ENCODE measurements around the gene EPS15.
"Not testable (repeated sequence)": the region's sequence is repeated elsewhere in the genome, so short reads cannot be mapped to it uniquely, and the experiment has no call there.

Gene EPS15

DNA sequence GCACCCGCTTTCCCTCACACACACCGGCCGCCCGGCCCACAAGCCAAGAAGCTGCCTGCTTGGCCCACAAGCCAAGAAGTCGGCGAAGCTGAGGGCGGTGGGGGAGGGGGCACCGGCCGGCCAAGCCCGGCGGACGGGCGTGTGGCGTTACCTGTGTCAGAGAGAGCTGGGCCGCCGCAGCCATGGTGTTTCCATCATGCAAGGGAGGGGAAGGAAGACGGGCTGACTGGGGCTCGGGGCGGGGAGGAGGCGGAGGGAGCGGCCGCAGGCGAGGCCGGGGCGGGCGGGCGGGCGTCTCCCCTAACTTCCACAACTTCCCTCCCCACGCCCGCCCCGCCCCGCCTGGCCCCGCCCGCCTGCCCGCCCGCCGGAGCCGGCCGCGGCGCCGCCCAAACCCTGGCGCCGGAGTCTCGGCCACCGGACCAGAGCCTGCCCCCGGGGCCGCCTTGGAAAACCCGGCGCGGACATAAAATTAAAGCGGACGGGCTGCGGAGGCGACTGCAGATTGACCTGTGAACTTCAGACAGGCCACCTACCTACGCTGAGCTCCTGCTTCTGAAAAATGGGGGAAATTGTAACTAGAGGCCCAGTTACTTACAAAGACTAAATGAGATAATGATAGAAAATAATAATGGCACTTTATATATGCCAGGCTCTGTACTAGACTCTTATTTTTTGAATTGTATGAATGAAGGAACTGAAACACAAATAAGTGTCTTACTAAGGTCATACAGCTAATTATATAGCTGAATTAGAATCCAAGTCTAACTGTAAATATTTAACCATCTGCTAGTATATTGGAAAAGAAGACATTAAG, at the start of gene EPS15:
TSS of gene EPS15 (minus strand) at position 219 of the 817 bp plus-strand sequence. CDS start at position 184, 35 bp downstream.
- H3K9ac ChIP-seq: peak within 1 kb of the TSS; percentile 93 to 98 (median 97)
- H3K36me3 ChIP-seq: no peaks in the 10 kb centered on the region
- peak within 1 kb of the TSS; percentile 91 to 97 (median 95) for H3K27ac ChIP-seq
- H4K20me1 ChIP-seq: peaks cover 10 to 43% (median 32%) of the 10 kb centered on the region in 11 experiments
- TF ChIP-seq Cebpa-rat (IDR thresholded peaks at IDR 0.05): no peak
- H3K27me3 ChIP-seq: no peaks in the 10 kb centered on the region
- H3K4me2 ChIP-seq: peak within 1 kb of the TSS; percentile 87 to 98 (median 92)
- H3K9me3 ChIP-seq (replicated peaks in 1 of 11): no peaks in the 10 kb centered on the region
- peaks cover 30 to 44% (median 38%) of the 10 kb centered on the region in 10 experiments for H3K4me1 ChIP-seq
- peak within 1 kb of the TSS; percentile 92 to 100 (median 98) for H3K4me3 ChIP-seq

DNA sequence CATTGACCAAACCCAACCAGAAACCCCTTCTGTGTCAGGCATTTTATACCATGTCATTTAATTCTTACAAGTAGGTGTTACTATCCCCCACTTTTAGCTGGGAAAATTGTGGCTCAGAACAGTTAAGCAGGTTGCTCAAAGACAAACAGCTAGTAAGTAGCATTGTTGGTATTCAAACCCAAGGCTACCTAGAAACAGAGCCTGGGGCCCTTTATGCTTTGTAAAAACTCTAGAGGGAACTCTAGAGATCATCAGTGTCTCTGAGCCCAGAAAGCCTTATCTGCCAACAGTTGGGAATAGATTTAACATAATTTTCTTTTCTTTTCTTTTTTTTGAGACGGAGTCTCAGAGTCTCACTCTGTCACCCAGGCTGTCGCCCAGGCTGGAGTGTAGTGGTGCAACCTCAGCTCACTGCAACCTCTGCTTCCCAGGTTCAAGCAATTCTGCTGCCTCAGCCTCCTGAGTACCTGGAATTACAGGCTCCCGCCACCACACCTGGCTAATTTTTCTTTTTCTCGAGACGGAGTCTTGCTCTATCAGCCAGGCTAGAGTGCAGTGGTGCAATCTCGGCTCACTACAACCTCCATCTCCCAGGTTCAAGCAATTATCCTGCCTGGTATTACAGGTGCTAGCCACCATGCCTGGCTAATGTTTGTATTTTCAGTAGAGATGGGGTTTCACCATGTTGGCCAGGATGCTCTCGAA, 49.3 kb upstream of the EPS15 start:
- Histone ChIP-seq H3K4me1 (peaks cover 50 to 72% (median 55%) of the 10 kb centered on the region in 10 experiments), H3K27ac (peak overlapping the region; percentile 14 to 87 (median 72); a peak in 21 of 22 replicates)

DNA sequence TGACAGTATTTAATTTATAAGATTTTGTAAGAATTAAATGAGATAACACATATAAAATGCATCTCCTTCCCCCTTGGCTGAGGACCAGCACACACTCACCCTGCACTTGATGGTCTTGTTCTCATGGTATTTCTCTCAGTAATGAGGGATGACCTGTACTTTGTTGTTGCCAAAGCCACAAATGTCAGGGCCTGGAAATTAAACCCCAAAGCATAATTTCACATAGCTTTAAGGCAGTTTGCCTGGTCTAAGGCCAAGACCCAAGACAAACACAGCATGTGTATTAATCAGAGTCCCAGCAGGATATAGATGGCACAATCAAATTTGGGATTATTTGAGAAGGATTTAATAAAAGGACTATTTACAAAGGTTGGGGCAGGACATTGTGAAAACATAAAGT, 48.6 kb upstream of the EPS15 start:
- no peak for TF ChIP-seq Cebpa-rat (IDR thresholded peaks at IDR 0.05)
- Histone ChIP-seq H3K4me2 (peak overlapping the region in 8 of 11 experiments; percentile 63 to 94 (median 86); a peak in 8 of 22 replicates), H3K27ac (peak overlapping the region in 4 of 11 experiments; percentile 79 to 87 (median 82); a peak in 4 of 22 replicates), H3K27me3 (no peaks in the 10 kb centered on the region), H4K20me1 (no peaks in the 10 kb centered on the region), H3K9ac (no peak overlapping the region), H3K4me1 (peaks cover 49 to 75% (median 54%) of the 10 kb centered on the region in 10 experiments), H3K36me3 (no peaks in the 10 kb centered on the region), H3K4me3 (no peak overlapping the region), H3K9me3 (replicated peaks in 1 of 11) (no peaks in the 10 kb centered on the region)

More for the DNA sequence above, 49.3 kb upstream of the EPS15 start:
- Histone ChIP-seq H3K36me3 (no peaks in the 10 kb centered on the region), H3K9me3 (replicated peaks in 1 of 11) (no peaks in the 10 kb centered on the region), H4K20me1 (no peaks in the 10 kb centered on the region), H3K4me3 (no peak overlapping the region), H3K27me3 (no peaks in the 10 kb centered on the region), H3K4me2 (peak overlapping the region; percentile 63 to 96 (median 87)), H3K9ac (peak overlapping the region in 8 of 11 experiments; percentile 46 to 77 (median 66); a peak in 11 of 22 replicates)
- no peak for TF ChIP-seq Cebpa-rat (IDR thresholded peaks at IDR 0.05)

DNA sequence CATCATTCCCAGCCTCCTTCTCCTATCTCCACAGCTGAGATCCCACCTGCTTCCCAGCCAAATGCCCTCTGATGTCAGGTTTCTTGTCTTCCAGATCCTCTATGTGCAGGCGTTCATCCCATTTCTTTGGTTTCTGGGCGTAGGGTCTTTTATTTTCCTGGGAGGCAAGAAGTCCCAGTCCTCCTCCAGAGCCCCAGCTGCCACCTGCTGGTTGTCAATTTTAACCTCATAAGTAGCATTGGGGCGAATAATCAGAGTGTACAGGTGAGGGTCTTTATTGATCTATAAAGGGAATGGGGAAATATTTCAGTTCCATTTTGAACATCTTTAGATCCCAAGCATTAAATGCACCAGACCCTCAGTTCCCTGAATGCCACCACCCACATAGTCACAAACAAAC, 47.2 kb upstream of the EPS15 start:
- Histone ChIP-seq H3K4me2 (no peak overlapping the region), H3K27me3 (no peaks in the 10 kb centered on the region), H3K4me3 (no peak overlapping the region), H3K4me1 (peaks cover 35 to 65% (median 40%) of the 10 kb centered on the region in 10 experiments), H4K20me1 (no peaks in the 10 kb centered on the region), H3K9ac (no peak overlapping the region), H3K27ac (no peak overlapping the region), H3K9me3 (replicated peaks in 1 of 11) (no peaks in the 10 kb centered on the region), H3K36me3 (no peaks in the 10 kb centered on the region)
- TF ChIP-seq Cebpa-rat (IDR thresholded peaks at IDR 0.05): no peak

DNA sequence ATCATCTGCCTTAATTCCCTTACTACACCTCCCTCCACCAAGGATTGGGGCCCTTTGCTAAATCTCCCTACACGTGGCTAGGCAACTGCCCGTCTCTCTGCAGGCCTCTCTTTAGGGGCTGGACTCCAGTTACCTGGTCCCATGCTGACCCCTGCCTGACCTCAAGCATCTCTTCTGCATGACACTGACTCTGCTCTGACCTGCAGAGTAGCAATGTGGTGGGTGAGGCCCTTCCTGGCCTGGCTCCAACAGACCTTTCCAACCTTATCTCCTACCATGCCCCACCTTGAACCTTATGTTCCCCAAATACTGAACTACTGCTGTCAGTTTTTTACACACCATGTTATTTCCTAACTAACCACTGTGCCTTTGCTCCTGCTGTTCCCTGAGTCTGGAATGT, 45.9 kb upstream of the EPS15 start:
- Histone ChIP-seq H3K4me3 (no peak overlapping the region), H3K4me1 (peaks cover 23 to 53% (median 28%) of the 10 kb centered on the region in 10 experiments), H3K27ac (peak overlapping the region in 2 of 11 experiments; percentile 42 to 44; a peak in 4 of 22 replicates), H4K20me1 (no peaks in the 10 kb centered on the region), H3K9ac (no peak overlapping the region), H3K36me3 (no peaks in the 10 kb centered on the region), H3K4me2 (peak overlapping the region in 3 of 11 experiments; percentile 29 to 84 (median 80); a peak in 4 of 22 replicates), H3K27me3 (no peaks in the 10 kb centered on the region), H3K9me3 (replicated peaks in 1 of 11) (no peaks in the 10 kb centered on the region)
- no peak for TF ChIP-seq Cebpa-rat (IDR thresholded peaks at IDR 0.05)

DNA sequence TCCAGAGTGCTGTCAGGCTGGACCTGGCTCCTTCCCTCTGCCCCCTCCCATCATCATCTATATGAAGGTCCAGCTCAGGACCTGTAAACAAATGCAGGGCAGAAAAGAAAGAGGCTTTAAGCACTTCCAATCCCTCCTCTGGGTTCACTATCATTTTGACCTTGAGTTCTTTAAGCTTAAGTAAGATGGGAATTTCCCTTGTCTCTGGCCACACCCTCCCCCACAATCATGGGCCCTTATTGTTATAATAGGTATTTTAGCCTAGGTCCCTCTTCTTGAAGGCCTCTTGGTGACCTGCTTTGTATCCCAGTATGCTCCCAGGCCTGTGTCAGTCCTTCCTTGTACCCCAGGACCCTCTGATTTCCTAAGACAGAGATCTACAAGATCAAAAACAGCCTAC, 45.1 kb upstream of the EPS15 start:
- TF ChIP-seq Cebpa-rat (IDR thresholded peaks at IDR 0.05): no peak
- peaks cover 14 to 44% (median 19%) of the 10 kb centered on the region in 10 experiments for H3K4me1 ChIP-seq
- peak overlapping the region in 1 of 11 experiments; percentile 39; a peak in 1 of 22 replicates for H3K9ac ChIP-seq
- no peaks in the 10 kb centered on the region for H3K27me3 ChIP-seq
- H3K9me3 ChIP-seq (replicated peaks in 1 of 11): no peaks in the 10 kb centered on the region
- H3K4me3 ChIP-seq: no peak overlapping the region
- H4K20me1 ChIP-seq: no peaks in the 10 kb centered on the region
- H3K27ac ChIP-seq: peak overlapping the region in 5 of 11 experiments; percentile 11 to 57 (median 42); a peak in 10 of 22 replicates
- H3K4me2 ChIP-seq: peak overlapping the region in 4 of 11 experiments; percentile 13 to 84 (median 54); a peak in 6 of 22 replicates
- no peaks in the 10 kb centered on the region for H3K36me3 ChIP-seq

DNA sequence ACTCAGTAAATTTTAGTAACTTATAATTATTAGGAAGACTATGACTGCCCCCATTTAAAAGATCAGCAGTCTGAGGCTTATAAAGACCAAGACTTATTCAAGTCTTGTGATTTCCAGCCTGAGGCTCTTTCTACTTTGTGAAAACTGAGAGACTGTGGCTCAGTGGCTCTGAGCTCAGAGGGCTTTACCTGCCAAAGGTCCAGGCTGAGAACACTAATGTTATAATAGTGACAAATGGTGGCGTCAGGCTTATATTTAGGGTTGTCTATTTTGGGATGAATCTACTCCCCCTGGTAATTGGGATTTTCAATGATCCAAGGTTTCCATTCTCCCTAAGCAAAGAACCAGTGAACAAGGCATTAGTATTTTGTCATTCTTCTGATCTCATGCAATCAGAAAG, 42.6 kb upstream of the EPS15 start:
- Histone ChIP-seq H3K27me3 (no peaks in the 10 kb centered on the region), H3K9me3 (replicated peaks in 1 of 11) (no peaks in the 10 kb centered on the region), H3K36me3 (no peaks in the 10 kb centered on the region), H3K4me2 (no peak overlapping the region), H3K9ac (no peak overlapping the region), H3K27ac (no peak overlapping the region), H3K4me3 (no peak overlapping the region), H4K20me1 (no peaks in the 10 kb centered on the region), H3K4me1 (peaks cover 0 to 36% (median 4%) of the 10 kb centered on the region in 10 experiments; a peak in 9 of 20 replicates)
- no peak for TF ChIP-seq Cebpa-rat (IDR thresholded peaks at IDR 0.05)

DNA sequence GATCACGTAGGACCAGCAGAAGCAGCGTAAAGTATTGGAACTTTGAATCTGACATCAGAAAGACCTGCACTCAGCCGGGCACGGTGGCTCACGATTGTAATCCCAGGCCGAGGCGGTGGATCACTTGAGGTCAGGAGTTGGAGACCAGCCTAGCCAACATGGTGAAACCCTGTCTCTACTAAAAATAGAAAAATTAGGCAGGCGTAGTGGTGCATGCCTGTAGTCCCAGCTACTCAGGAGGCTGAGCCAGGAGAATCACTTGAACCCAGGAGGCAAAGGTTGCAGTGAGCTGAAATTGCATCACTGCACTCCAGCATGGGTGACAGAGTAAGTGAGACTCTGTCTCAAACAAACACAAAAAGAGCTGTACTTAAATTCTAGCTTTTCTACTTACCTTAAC, 41.8 kb upstream of the EPS15 start:
- not testable (repeated sequence) for H3K4me2 ChIP-seq; H3K9me3 ChIP-seq (replicated peaks in 1 of 11); H3K36me3 ChIP-seq; H3K4me3 ChIP-seq; H3K27ac ChIP-seq; H3K9ac ChIP-seq; H3K27me3 ChIP-seq; H4K20me1 ChIP-seq
- H3K4me1 ChIP-seq: peaks cover 0 to 36% (median 2%) of the 10 kb centered on the region in 10 experiments; a peak in 9 of 20 replicates

DNA sequence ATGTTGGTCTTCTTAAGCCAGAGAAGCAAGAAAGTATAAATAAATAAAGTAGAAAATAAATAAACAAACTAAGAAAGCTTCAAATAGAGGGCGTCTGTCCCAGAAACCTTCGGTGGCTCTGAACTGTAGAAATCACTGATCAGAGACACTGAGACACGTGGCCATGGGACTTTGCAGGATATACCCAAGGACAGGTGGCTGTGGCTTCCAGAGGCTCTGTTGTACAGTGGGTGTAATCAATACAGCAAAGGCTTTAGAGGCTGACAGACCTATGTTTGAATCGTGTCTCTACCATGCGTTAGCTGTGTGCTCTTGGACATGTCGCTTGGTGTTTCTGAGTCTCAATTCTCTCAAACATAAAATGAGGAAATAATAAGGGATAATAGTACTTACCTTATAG, 41.0 kb upstream of the EPS15 start:
- H3K9ac ChIP-seq: no peak overlapping the region
- no peak overlapping the region for H3K27ac ChIP-seq
- H3K4me3 ChIP-seq: no peak overlapping the region
- no peaks in the 10 kb centered on the region for H3K36me3 ChIP-seq
- no peaks in the 10 kb centered on the region for H4K20me1 ChIP-seq
- peaks cover 0 to 33% (median 0%) of the 10 kb centered on the region in 10 experiments; a peak in 6 of 20 replicates for H3K4me1 ChIP-seq
- TF ChIP-seq Cebpa-rat (IDR thresholded peaks at IDR 0.05): no peak
- H3K4me2 ChIP-seq: no peak overlapping the region
- no peaks in the 10 kb centered on the region for H3K9me3 ChIP-seq (replicated peaks in 1 of 11)
- no peaks in the 10 kb centered on the region for H3K27me3 ChIP-seq

All from BLaER1 treated with 17β-estradiol and CSF1 and Interleukin-3, amounts not matched to agents 10 nM and 100 nM (cell line).